Loucy (cell line): ENCODE data around the gene OR1L8.

Experiments
- EZH2phosphoT487 ChIP-seq: fragments of 200-600 bp; IDR thresholded peaks from 2 replicates; pipeline ENCODE4 v1.6.1; 2018; ENCODE audit warnings: antibody characterized with exemption, mild to moderate bottlenecking, moderate library complexity, borderline replicate concordance
- TF ChIP-seq, protein P1 (sequence below): fragments of 200-600 bp; sonication (generic); conservative IDR thresholded peaks from 2 replicates; pipeline ENCODE4 v1.5.1; 2014; ENCODE audit warnings: mild to moderate bottlenecking, antibody characterized with exemption, low read length

DNA sequence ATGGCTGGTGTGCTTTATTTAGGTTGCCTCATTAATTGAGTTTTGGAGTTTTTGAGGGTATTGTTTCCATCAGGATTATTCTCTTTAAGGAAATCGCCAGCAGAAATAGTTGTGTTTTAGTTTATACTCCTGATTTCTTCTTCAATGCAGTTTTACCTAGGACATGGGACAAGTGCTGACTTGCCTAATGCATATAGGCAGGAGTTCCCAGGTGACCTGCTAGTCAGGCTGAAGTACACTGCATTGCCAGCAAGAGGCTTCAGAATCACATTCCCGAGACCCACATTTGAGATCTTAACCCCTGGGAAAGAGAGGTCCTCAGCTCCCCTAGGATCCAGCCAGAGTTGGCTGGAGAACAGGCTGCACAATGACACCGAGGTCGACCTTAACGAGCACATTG, 31.8 kb downstream of the OR1L8 start:
- TF ChIP-seq, protein P1, sequence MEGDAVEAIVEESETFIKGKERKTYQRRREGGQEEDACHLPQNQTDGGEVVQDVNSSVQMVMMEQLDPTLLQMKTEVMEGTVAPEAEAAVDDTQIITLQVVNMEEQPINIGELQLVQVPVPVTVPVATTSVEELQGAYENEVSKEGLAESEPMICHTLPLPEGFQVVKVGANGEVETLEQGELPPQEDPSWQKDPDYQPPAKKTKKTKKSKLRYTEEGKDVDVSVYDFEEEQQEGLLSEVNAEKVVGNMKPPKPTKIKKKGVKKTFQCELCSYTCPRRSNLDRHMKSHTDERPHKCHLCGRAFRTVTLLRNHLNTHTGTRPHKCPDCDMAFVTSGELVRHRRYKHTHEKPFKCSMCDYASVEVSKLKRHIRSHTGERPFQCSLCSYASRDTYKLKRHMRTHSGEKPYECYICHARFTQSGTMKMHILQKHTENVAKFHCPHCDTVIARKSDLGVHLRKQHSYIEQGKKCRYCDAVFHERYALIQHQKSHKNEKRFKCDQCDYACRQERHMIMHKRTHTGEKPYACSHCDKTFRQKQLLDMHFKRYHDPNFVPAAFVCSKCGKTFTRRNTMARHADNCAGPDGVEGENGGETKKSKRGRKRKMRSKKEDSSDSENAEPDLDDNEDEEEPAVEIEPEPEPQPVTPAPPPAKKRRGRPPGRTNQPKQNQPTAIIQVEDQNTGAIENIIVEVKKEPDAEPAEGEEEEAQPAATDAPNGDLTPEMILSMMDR = no peak
- no peak for TF ChIP-seq EZH2phosphoT487
